AG20443 (cell line): Measurements from ENCODE around the gene ANXA4.

ENCODE experiments used
- DNase-seq: peaks from one replicate; pipeline ENCODE4 v3.0.0; 2012; ENCODE audit warnings: low spot score, mixed read lengths

ANXA4 gene

DNA sequence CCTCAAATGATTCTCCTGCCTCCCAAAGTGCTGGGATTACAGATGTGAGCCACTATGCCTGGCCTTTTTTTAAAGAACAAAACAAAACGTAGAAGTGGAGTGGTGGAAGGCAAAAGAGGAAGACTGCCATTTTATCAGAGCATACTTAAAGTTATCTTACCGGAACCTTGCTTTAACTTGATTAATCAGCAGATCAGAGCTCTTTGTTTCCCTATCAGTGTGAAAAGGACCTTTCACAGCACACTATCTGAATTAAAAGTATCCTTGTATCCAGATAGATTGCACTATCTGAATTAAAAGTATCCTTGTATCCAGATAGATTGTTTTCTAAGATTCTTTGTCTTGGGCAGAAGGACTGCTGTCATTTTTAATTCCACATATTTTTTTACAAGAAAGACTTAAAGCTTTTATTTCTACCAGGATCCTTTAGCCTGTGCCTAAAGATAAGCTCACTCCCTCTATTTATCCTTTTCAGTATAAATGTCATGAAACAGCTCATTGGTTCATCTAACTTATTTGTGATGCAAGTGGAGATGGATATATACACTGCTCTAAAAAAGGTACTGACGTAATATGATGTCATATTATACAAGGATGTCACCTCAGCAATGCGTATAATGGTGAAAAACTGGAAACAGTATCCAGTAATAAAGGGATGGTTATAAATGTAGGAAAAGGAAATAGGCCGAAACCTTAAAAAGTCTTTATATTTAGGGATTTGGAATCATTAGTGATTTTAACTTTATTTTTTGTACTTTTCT, 105.3 kb downstream of the ANXA4 start:
- DNase-seq, result no peak

DNA sequence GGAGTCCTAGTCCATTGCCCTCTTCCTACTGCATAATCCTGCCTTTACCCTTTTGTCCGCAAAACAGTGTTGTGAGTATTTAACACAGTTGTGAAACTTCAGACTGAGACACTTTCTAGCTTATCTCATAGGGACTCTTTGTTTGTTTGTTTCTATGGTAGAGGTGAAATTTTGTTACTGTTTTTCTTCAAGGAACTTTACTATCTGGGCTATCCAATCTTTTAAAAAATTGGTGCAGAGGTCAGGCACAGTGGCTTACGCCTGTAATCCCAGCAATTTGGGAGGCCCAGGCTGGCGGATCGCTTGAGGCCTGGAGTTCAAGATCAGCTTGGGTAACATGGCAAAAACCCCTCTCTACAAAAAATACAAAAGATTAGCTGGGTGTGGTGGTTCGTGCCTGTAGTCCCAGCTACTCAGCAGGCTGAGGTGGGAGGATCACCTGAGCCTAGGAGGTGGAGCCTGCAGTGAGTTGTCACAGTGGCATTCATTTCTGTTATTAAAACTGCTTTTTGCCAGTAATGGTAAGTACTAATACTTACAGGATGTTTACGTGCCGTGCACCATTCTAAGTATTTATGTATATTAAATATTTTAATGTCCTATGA, 106.4 kb downstream of the ANXA4 start:
- no peak for DNase-seq

DNA sequence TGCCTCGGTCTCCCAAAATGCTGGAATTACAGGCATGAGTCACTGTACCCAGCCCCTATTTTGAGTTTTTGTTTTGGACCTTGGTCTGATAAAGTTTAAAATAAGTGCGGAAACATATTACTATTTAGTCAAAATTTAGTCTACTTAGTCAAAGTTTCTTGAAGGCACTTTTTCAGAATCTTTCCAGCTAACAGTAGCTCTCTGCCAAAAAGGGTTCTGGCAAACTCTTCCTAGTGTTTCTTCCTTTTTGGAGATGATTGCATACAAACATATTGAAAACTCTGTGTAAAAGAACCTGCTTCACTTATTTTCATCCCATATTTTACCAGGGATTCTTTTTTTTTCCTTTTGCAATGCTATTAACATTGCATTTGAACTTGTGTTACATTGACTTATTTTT, 116.3 kb downstream of the ANXA4 start:
- no peak for DNase-seq

DNA sequence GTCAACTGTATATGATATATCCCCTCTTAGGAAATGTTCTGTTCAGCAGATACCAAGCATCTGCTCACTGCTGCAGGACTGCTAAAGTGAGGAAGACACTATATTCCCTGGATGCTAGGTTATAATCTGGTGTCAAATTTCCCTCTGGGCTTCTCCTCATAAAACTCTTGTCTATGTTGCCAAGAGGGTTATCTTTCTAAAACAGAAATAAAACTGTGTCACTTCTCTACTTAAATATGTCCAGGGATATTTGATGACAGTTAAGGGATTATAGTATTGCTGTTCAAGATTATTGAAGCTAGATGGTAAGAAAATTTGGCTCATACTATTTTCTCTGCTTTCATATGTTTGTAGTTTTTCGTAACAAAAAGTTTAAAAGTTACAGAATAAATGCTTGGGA, 121.4 kb downstream of the ANXA4 start:
- no peak for DNase-seq
